Neural progenitor cell (in vitro differentiated cells): ENCODE measurements around the gene VEPH1. TPM values are rescaled to one million over a fixed set of nuclear protein-coding genes. Genes with fewer than 3 reads are reported as not detected.

ENCODE experiments used
- DNase-seq: peaks from one replicate; pipeline ENCODE4 v3.0.0-alpha.2; 2016; ENCODE audit warnings: low spot score
- H2AFZ ChIP-seq: fragments of 200-600 bp; sonication (generic); replicated peaks from 2 replicates; pipeline ENCODE4 v1.6.1; 2016; ENCODE audit warnings: antibody characterized with exemption
- H3F3A ChIP-seq: fragments of 200-600 bp; sonication (generic); 2 replicates; pipeline ENCODE4 v1.6.1; 2016; ENCODE audit warnings: antibody characterized with exemption, low read depth
- H3K27ac ChIP-seq: fragments of 200-600 bp; sonication (generic); 2 replicates; pipeline ENCODE4 v1.5.1; 2016; ENCODE audit warnings: mild to moderate bottlenecking
- H3K27me3 ChIP-seq: fragments of 200-600 bp; sonication (generic); 2 replicates; pipeline ENCODE4 v1.6.1; 2016; ENCODE audit warnings: mild to moderate bottlenecking, moderate library complexity
- H3K36me3 ChIP-seq: fragments of 200-600 bp; sonication (generic); 2 replicates; pipeline ENCODE4 v1.5.1; 2016
- H3K4me1 ChIP-seq: fragments of 200-600 bp; sonication (generic); 2 replicates; pipeline ENCODE4 v1.6.1; 2016; ENCODE audit warnings: mixed run types
- H3K4me2 ChIP-seq: fragments of 200-600 bp; sonication (generic); 2 replicates; pipeline ENCODE4 v1.6.1; 2016
- H3K4me3 ChIP-seq: fragments of 200-600 bp; sonication (generic); 2 replicates; pipeline ENCODE4 v1.5.1; 2016
- H3K79me2 ChIP-seq: fragments of 200-600 bp; sonication (generic); 2 replicates; pipeline ENCODE4 v1.6.1; 2016; ENCODE audit warnings: low read depth
- H3K9ac ChIP-seq: fragments of 200-600 bp; sonication (generic); 2 replicates; pipeline ENCODE4 v1.6.1; 2016
- H3K9me3 ChIP-seq: fragments of 200-600 bp; sonication (generic); 2 replicates; pipeline ENCODE4 v1.5.1; 2016; ENCODE audit warnings: low read depth
- H4K20me1 ChIP-seq: fragments of 200-600 bp; sonication (generic); 2 replicates; pipeline ENCODE4 v1.6.1; 2016; ENCODE audit warnings: low read depth
- H3K27ac Mint-ChIP-seq: 3 replicates; pipeline ENCODE4 v1.8.0; 2021; ENCODE audit warnings: mixed read lengths
- H3K27me3 Mint-ChIP-seq: 2 replicates; pipeline ENCODE4 v1.8.0; 2022; ENCODE audit warnings: low read depth, mild to moderate bottlenecking, inconsistent platforms, moderate library complexity, mixed read lengths; ENCODE audit not compliant: insufficient read depth
- H3K36me3 Mint-ChIP-seq: 3 replicates; pipeline ENCODE4 v1.8.0; 2021; ENCODE audit warnings: mixed read lengths
- H3K4me1 Mint-ChIP-seq: 3 replicates; pipeline ENCODE4 v1.8.0; 2021; ENCODE audit warnings: mixed read lengths
- H3K4me3 Mint-ChIP-seq: 3 replicates; pipeline ENCODE4 v1.8.0; 2021; ENCODE audit warnings: mild to moderate bottlenecking, moderate library complexity, mixed read lengths
- H3K9me3 Mint-ChIP-seq: 3 replicates; pipeline ENCODE4 v1.8.0; 2020; ENCODE audit warnings: mixed read lengths
- EZH2 ChIP-seq: fragments of 200-600 bp; sonication (generic); IDR thresholded peaks from 2 replicates; pipeline ENCODE4 v1.6.1; 2017; ENCODE audit warnings: antibody characterized with exemption, mild to moderate bottlenecking, moderate library complexity
- EZH2phosphoT487 ChIP-seq: fragments of 200-600 bp; sonication (generic); IDR thresholded peaks from 2 replicates; pipeline ENCODE4 v1.6.1; 2017; ENCODE audit warnings: antibody characterized with exemption
- total RNA-seq: library from RNA; depleted of rRNA; stranded (reverse); fragments of >200 nt; gene quantifications from 2 replicates; pipeline ENCODE4 v1.2.3, GENCODE V29; 2015; ENCODE audit warnings: low replicate concordance
- TF ChIP-seq, protein P1 (sequence below): fragments of 200-600 bp; sonication (generic); IDR thresholded peaks from 2 replicates; pipeline ENCODE4 v1.5.1; 2017; ENCODE audit warnings: antibody characterized with exemption, mild to moderate bottlenecking

VEPH1 gene
- total RNA-seq, 1 donor from 2014 or later: not detected

DNA sequence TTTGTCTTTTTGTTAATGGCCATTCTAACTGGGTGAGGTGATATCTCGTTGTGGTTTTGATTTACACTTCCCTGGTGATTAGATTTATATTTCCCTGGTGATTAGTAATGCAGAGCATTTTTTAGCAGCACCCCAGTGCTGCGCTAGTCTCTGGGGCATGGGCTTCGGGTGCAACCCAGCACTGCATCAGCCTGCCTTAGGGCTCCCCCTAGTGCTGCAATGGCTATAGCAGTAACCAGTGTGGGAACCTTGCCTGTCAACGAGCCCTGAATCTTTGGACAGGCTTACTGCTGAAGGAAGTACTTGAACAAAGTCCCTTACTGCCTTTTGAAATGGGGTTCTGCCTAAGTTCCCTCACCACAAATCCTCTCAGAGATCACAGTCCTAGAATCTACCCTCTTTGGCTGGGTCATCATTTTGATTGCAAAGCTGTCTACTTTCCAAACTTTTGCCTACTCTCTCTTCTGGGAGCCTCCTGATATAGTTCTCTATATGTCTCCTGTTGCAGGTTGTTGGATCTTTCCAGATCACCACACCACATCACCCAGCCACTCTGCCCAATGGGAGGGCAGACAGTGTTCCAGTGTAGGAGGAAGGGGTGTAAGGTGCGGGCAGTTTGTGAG, 264.0 kb downstream of the VEPH1 start:
- Histone ChIP-seq H3K36me3 (no peaks in the 10 kb centered on the region), H4K20me1 (no peaks in the 10 kb centered on the region), H3K4me3 (no peak overlapping the region), H3K4me1 (no peaks in the 10 kb centered on the region), H3K27ac (no peak overlapping the region), H2AFZ (no peak overlapping the region), H3K27me3 (no peaks in the 10 kb centered on the region), H3F3A (no peaks in the 10 kb centered on the region), H3K9ac (no peak overlapping the region), H3K79me2 (no peaks in the 10 kb centered on the region), H3K9me3 (no peaks in the 10 kb centered on the region), H3K4me2 (no peak overlapping the region)
- DNase-seq: peak; percentile 82
- Mint-ChIP-seq H3K27ac (no peak overlapping the region), H3K9me3 (no peaks in the 10 kb centered on the region), H3K4me3 (no peak overlapping the region), H3K36me3 (peaks cover 7% of the 10 kb centered on the region), H3K27me3 (peaks cover 3% of the 10 kb centered on the region), H3K4me1 (peaks cover 6% of the 10 kb centered on the region)
- TF ChIP-seq, protein P1, sequence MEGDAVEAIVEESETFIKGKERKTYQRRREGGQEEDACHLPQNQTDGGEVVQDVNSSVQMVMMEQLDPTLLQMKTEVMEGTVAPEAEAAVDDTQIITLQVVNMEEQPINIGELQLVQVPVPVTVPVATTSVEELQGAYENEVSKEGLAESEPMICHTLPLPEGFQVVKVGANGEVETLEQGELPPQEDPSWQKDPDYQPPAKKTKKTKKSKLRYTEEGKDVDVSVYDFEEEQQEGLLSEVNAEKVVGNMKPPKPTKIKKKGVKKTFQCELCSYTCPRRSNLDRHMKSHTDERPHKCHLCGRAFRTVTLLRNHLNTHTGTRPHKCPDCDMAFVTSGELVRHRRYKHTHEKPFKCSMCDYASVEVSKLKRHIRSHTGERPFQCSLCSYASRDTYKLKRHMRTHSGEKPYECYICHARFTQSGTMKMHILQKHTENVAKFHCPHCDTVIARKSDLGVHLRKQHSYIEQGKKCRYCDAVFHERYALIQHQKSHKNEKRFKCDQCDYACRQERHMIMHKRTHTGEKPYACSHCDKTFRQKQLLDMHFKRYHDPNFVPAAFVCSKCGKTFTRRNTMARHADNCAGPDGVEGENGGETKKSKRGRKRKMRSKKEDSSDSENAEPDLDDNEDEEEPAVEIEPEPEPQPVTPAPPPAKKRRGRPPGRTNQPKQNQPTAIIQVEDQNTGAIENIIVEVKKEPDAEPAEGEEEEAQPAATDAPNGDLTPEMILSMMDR: peak; percentile 88
- no peak for TF ChIP-seq EZH2phosphoT487

DNA sequence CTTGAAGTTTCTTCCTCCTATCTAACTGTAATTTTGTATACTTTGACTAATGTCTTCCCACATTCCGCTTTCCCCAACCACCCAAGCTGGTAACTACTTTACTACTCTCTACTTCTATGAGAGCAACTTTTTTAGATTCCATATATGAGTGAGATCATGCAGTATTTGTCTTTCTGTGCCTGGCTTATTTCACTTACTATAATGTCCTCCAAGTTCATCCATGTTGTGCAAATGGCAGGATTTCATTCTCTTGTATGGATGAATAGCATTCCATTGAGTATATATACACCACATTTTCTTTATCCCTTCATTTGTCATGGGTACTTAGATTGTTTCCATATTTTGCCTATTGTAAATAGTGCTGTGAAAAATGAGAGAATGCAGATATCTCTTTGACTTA, 264.8 kb downstream of the VEPH1 start:
- H3K27ac ChIP-seq: no peak overlapping the region
- peaks cover 7% of the 10 kb centered on the region for H3K36me3 Mint-ChIP-seq
- no peak overlapping the region for H3K4me3 ChIP-seq
- no peak overlapping the region for H3K4me3 Mint-ChIP-seq
- H3K27me3 ChIP-seq: no peaks in the 10 kb centered on the region
- H3K4me1 ChIP-seq: no peaks in the 10 kb centered on the region
- no peaks in the 10 kb centered on the region for H3F3A ChIP-seq
- no peak overlapping the region for H2AFZ ChIP-seq
- no peaks in the 10 kb centered on the region for H3K79me2 ChIP-seq
- no peaks in the 10 kb centered on the region for H3K9me3 ChIP-seq
- H3K36me3 ChIP-seq: no peaks in the 10 kb centered on the region
- no peak overlapping the region for H3K27ac Mint-ChIP-seq
- H4K20me1 ChIP-seq: no peaks in the 10 kb centered on the region
- peaks cover 6% of the 10 kb centered on the region for H3K4me1 Mint-ChIP-seq
- no peak overlapping the region for H3K9ac ChIP-seq
- no peak overlapping the region for H3K4me2 ChIP-seq
- peaks cover 3% of the 10 kb centered on the region for H3K27me3 Mint-ChIP-seq
- DNase-seq: no peak
- no peaks in the 10 kb centered on the region for H3K9me3 Mint-ChIP-seq
- TF ChIP-seq, protein P1: no peak

DNA sequence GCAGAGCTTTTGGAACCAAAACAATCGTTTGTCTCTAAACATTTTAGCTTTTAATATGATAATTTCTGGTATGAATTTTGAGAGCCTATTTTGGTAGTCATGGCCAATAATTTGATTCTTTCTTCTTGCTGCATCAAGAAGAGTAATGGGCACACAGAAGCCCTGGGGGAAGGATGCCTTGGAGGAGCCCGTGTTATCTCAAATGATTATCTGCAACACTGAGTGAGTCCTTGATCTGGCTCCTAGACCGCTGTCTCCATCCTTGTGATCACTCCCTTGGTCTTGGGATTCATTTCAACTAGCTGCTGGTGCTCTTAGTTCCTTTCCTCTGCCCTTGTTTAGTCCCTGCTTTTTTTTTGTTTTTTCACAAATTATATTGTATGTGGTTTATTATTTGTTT, 265.3 kb downstream of the VEPH1 start:
- Mint-ChIP-seq H3K4me1 (peaks cover 6% of the 10 kb centered on the region), H3K36me3 (peaks cover 7% of the 10 kb centered on the region), H3K27ac (no peak overlapping the region), H3K4me3 (no peak overlapping the region), H3K27me3 (peaks cover 3% of the 10 kb centered on the region), H3K9me3 (no peaks in the 10 kb centered on the region)
- Histone ChIP-seq H3K4me1 (no peaks in the 10 kb centered on the region), H3K4me2 (no peak overlapping the region), H3K79me2 (no peaks in the 10 kb centered on the region), H3K9me3 (no peaks in the 10 kb centered on the region), H3F3A (no peaks in the 10 kb centered on the region), H4K20me1 (no peaks in the 10 kb centered on the region), H3K9ac (no peak overlapping the region), H3K27me3 (no peaks in the 10 kb centered on the region), H2AFZ (no peak overlapping the region), H3K36me3 (no peaks in the 10 kb centered on the region), H3K4me3 (no peak overlapping the region), H3K27ac (no peak overlapping the region)
- no peak for TF ChIP-seq EZH2phosphoT487
- TF ChIP-seq, protein P1: no peak
- TF ChIP-seq EZH2: no peak
- no peak for DNase-seq
